Glutamatergic neuron (in vitro differentiated cells): ENCODE results near the gene NHERF2. TPM values are rescaled to one million over a fixed set of nuclear protein-coding genes. Genes with fewer than 3 reads are reported as not detected.

Source experiments
- DNase-seq: peaks from one replicate; pipeline ENCODE4 v3.0.0; 2022
- H3K27ac Mint-ChIP-seq: one replicate; pipeline ENCODE4 v1.8.0; 2020; ENCODE audit warnings: mild to moderate bottlenecking, mixed read lengths, inconsistent platforms; ENCODE audit not compliant: unreplicated experiment
- H3K27me3 Mint-ChIP-seq: one replicate; pipeline ENCODE4 v1.8.0; 2020; ENCODE audit warnings: mild to moderate bottlenecking, moderate library complexity, mixed read lengths, inconsistent platforms; ENCODE audit not compliant: unreplicated experiment
- H3K36me3 Mint-ChIP-seq: one replicate; pipeline ENCODE4 v1.8.0; 2020; ENCODE audit warnings: mild to moderate bottlenecking, mixed read lengths, inconsistent platforms; ENCODE audit not compliant: unreplicated experiment
- H3K4me1 Mint-ChIP-seq: one replicate; pipeline ENCODE4 v1.8.0; 2020; ENCODE audit warnings: mild to moderate bottlenecking, low read depth, mixed read lengths, inconsistent platforms; ENCODE audit not compliant: unreplicated experiment
- H3K4me3 Mint-ChIP-seq: one replicate; pipeline ENCODE4 v1.8.0; 2020; ENCODE audit warnings: mild to moderate bottlenecking, mixed read lengths, inconsistent platforms; ENCODE audit not compliant: unreplicated experiment
- H3K9me3 Mint-ChIP-seq: one replicate; pipeline ENCODE4 v1.8.0; 2020; ENCODE audit warnings: mild to moderate bottlenecking, moderate library complexity, mixed read lengths, inconsistent platforms; ENCODE audit not compliant: unreplicated experiment
- total RNA-seq: library from RNA; stranded (reverse); fragmentation: NEBNext Ultra II Directional; extraction: Animal tissue kit (Norgen Biotek cat#: 25700); gene quantifications from one replicate; pipeline ENCODE4 v1.2.1, GENCODE V29; 2021; ENCODE audit not compliant: unreplicated experiment
- TF ChIP-seq, protein P1 (sequence below): fragments of 200-600 bp; sonication (generic); IDR thresholded peaks from one replicate; pipeline ENCODE4 v1.5.0; 2021; ENCODE audit not compliant: partially characterized antibody, unreplicated experiment

Gene NHERF2
- total RNA-seq, 1 donor from 2014 or later, result 22.3 TPM

DNA sequence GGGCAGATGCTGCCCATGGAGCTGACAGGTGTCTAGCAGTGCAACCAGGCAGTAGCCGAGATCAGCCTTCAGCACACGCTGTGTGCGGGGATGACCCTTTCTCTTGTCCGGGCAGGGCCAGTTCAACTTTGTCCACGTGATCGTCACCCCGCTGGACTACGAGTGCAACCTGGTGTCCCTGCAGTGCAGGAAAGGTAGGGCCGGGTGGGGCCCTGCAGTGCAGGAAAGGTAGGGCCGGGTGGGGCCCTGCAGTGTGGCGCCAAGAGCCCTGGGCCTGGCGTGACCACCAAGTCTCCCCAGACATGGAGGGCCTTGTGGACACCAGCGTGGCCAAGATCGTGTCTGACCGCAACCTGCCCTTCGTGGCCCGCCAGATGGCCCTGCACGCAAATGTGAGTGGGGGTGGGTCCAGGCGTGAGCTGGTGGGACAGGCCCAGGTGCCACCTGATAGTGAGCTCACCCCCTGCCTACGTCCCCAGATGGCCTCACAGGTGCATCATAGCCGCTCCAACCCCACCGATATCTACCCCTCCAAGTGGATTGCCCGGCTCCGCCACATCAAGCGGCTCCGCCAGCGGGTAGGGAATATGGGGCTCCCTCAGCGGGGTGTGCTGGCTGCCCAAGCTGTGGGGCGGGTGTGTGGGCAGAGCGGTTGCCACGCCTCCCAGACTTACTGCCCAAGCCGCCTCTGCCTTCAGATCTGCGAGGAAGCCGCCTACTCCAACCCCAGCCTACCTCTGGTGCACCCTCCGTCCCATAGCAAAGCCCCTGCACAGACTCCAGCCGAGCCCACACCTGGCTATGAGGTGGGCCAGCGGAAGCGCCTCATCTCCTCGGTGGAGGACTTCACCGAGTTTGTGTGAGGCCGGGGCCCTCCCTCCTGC, 61.3 kb downstream of the NHERF2 start:
- Mint-ChIP-seq H3K36me3 (no peaks in the 10 kb centered on the region), H3K27me3 (peaks cover 19% of the 10 kb centered on the region), H3K9me3 (peaks cover 14% of the 10 kb centered on the region), H3K4me1 (peaks cover 9% of the 10 kb centered on the region), H3K4me3 (no peak overlapping the region), H3K27ac (no peak overlapping the region)
- no peak for DNase-seq
- TF ChIP-seq, protein P1, sequence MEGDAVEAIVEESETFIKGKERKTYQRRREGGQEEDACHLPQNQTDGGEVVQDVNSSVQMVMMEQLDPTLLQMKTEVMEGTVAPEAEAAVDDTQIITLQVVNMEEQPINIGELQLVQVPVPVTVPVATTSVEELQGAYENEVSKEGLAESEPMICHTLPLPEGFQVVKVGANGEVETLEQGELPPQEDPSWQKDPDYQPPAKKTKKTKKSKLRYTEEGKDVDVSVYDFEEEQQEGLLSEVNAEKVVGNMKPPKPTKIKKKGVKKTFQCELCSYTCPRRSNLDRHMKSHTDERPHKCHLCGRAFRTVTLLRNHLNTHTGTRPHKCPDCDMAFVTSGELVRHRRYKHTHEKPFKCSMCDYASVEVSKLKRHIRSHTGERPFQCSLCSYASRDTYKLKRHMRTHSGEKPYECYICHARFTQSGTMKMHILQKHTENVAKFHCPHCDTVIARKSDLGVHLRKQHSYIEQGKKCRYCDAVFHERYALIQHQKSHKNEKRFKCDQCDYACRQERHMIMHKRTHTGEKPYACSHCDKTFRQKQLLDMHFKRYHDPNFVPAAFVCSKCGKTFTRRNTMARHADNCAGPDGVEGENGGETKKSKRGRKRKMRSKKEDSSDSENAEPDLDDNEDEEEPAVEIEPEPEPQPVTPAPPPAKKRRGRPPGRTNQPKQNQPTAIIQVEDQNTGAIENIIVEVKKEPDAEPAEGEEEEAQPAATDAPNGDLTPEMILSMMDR, result no peak

Other genes with a start within 250 kb of the NHERF2 start
- gene SPSB3, start 244.3 kb upstream of the NHERF2 start, total RNA-seq, result 80.4 TPM
- 66.1 TPM for gene NUBP2, start 243.9 kb upstream of the NHERF2 start, total RNA-seq
- 0.39 TPM for gene IGFALS, start 233.2 kb upstream of the NHERF2 start, total RNA-seq
- gene HAGH, start 200.1 kb upstream of the NHERF2 start, total RNA-seq, result 99.6 TPM
- gene FAHD1, start 199.7 kb upstream of the NHERF2 start, total RNA-seq, result 26.5 TPM
- gene MEIOB, start 154.7 kb upstream of the NHERF2 start, total RNA-seq, result 2.4 TPM
- 7.8 TPM for gene HS3ST6, start 108.5 kb upstream of the NHERF2 start, total RNA-seq
- 50.9 TPM for gene MSRB1, start 83.7 kb upstream of the NHERF2 start, total RNA-seq
- not detected for gene RPL3L, start 72.2 kb upstream of the NHERF2 start, total RNA-seq
- gene NDUFB10, start 67.4 kb upstream of the NHERF2 start, total RNA-seq, result 302 TPM
- gene RPS2, start 62.1 kb upstream of the NHERF2 start, total RNA-seq, result 1,772 TPM
- gene RNF151, start 60.0 kb upstream of the NHERF2 start, total RNA-seq, result not detected
- 26.8 TPM for gene TBL3, start 54.8 kb upstream of the NHERF2 start, total RNA-seq
- 1.3 TPM for gene NOXO1, start 45.4 kb upstream of the NHERF2 start, total RNA-seq
- 26.0 TPM for gene GFER, start 42.7 kb upstream of the NHERF2 start, total RNA-seq
- gene SYNGR3, start 36.9 kb upstream of the NHERF2 start, total RNA-seq, result 45.7 TPM
- 90.4 TPM for gene ZNF598, start 17.1 kb upstream of the NHERF2 start, total RNA-seq
- 0.91 TPM for gene NPW, start 7.1 kb upstream of the NHERF2 start, total RNA-seq
- gene NTHL1, start 20.9 kb downstream of the NHERF2 start, total RNA-seq, result 194 TPM
- gene TSC2, start 21.1 kb downstream of the NHERF2 start, total RNA-seq, result 215 TPM
- gene PKD1, start 109.0 kb downstream of the NHERF2 start, total RNA-seq, result 628 TPM
- gene RAB26, start 121.7 kb downstream of the NHERF2 start, total RNA-seq, result 292 TPM
- gene TRAF7, start 128.9 kb downstream of the NHERF2 start, total RNA-seq, result 74.8 TPM
- 31.6 TPM for gene CASKIN1, start 169.7 kb downstream of the NHERF2 start, total RNA-seq
- 57.9 TPM for gene MLST8, start 178.6 kb downstream of the NHERF2 start, total RNA-seq
- 30.2 TPM for gene BRICD5, start 184.0 kb downstream of the NHERF2 start, total RNA-seq
- gene PGP, start 187.9 kb downstream of the NHERF2 start, total RNA-seq, result 33.9 TPM
- gene E4F1, start 196.7 kb downstream of the NHERF2 start, total RNA-seq, result 53.4 TPM
- 3.4 TPM for gene DNASE1L2, start 209.5 kb downstream of the NHERF2 start, total RNA-seq
- gene ECI1, start 224.7 kb downstream of the NHERF2 start, total RNA-seq, result 50.9 TPM
- gene RNPS1, start 241.2 kb downstream of the NHERF2 start, total RNA-seq, result 220 TPM